Raji (cell line): Measurements from ENCODE around the gene DCC.

Experiments
- POLR2A ChIP-seq: IDR thresholded peaks from 2 replicates; pipeline ENCODE4 v1.6.1; 2011; ENCODE audit warnings: low read depth, low read length, control low read depth; ENCODE audit not compliant: insufficient read depth

DCC gene

GRCh38 chr18:52875725-52876124 is 535.7 kb downstream of the DCC start:
- TF ChIP-seq POLR2A = no peak

- no peak for TF ChIP-seq POLR2A
Observed at GRCh38 chr18:52888014-52888413, 548.0 kb downstream of the DCC start.

GRCh38 chr18:52894801-52895200 is 554.8 kb downstream of the DCC start:
- TF ChIP-seq POLR2A = no peak

GRCh38 chr18:52897611-52898484 is 557.9 kb downstream of the DCC start:
- TF ChIP-seq POLR2A = no peak

- no peak for TF ChIP-seq POLR2A
Observed at GRCh38 chr18:52898485-52899058, 558.6 kb downstream of the DCC start.

GRCh38 chr18:52902188-52902587 is 562.2 kb downstream of the DCC start:
- TF ChIP-seq POLR2A = no peak

- TF ChIP-seq POLR2A = no peak
Observed at GRCh38 chr18:52903857-52904256, 563.9 kb downstream of the DCC start.

- TF ChIP-seq POLR2A = no peak
Observed at GRCh38 chr18:52907543-52908308, 567.7 kb downstream of the DCC start.

- TF ChIP-seq POLR2A = no peak
Observed at GRCh38 chr18:52914148-52914547, 574.2 kb downstream of the DCC start.

- TF ChIP-seq POLR2A = no peak
Observed at GRCh38 chr18:52920665-52921064, 580.7 kb downstream of the DCC start.

- TF ChIP-seq POLR2A = no peak
Observed at GRCh38 chr18:52933356-52933755, 593.4 kb downstream of the DCC start.

GRCh38 chr18:52936931-52937330 is 596.9 kb downstream of the DCC start:
- no peak for TF ChIP-seq POLR2A

GRCh38 chr18:52937840-52938239 is 597.8 kb downstream of the DCC start:
- TF ChIP-seq POLR2A = no peak

GRCh38 chr18:52945552-52945951 is 605.6 kb downstream of the DCC start:
- TF ChIP-seq POLR2A = no peak

GRCh38 chr18:52948868-52949444 is 609.0 kb downstream of the DCC start:
- no peak for TF ChIP-seq POLR2A
